ENCODE results near the gene TMEM42.

DNA sequence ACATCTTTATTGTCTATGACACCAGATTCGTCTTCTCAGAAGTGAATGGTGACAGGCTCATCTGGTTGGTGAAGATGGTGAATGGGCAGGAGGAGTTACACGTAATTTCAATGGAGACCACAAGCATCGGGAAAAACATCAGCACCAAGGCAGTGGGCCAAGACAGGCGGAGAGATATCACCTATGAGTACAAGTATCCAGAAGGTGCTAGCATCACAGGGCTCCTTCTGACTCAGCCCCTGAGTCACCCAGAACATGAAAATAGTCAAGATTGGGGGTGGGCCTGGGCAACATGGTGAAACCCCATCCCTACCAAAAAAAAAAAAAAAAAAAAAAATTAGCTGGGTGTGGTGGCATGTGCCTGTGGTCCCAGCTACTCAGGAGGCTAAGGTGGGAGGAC, 45.3 kb downstream of the TMEM42 start:
- no peak for TF ChIP-seq CTCF (conservative IDR thresholded peaks at IDR 0.05; ENCODE audit: low read depth in 2 of 2)
- no peak for TF ChIP-seq POLR2AphosphoS5 (IDR thresholded peaks at IDR 0.05; ENCODE audit: low read depth)
- TF ChIP-seq EZH2 (IDR thresholded peaks at IDR 0.05; ENCODE audit: low read depth, unreplicated experiment), result no peak
- TF ChIP-seq EZH2phosphoT487 (IDR thresholded peaks at IDR 0.05; ENCODE audit: unreplicated experiment), result no peak
- no peak for TF ChIP-seq ZNF114 (CRISPR knock-in tag; IDR thresholded peaks at IDR 0.05)
- no peak for TF ChIP-seq REST (IDR thresholded peaks at IDR 0.05; ENCODE audit: unreplicated experiment)
- no peak for TF ChIP-seq CREB1 (CRISPR knock-in tag; IDR thresholded peaks at IDR 0.05; ENCODE audit: low read depth)
- no peak for TF ChIP-seq NANOG (IDR thresholded peaks at IDR 0.05; ENCODE audit: borderline replicate concordance)

All from GM23338 (cell line).